H1 (cell line): ENCODE results near the gene RASSF3. TPM values are rescaled to one million over a fixed set of nuclear protein-coding genes. Genes with fewer than 3 reads are reported as not detected.

Experiments used
- ASH2L ChIP-seq: fragments of 200-600, 300-600 bp; sonication (generic); IDR thresholded peaks from one replicate; pipeline ENCODE4 v1.7.1; 2017; ENCODE audit warnings: low read length
- KDM4A ChIP-seq: IDR thresholded peaks from one replicate; pipeline ENCODE4 v1.7.1; 2012; ENCODE audit warnings: low read depth, mild to moderate bottlenecking, moderate library complexity, low read length, inconsistent platforms; ENCODE audit not compliant: severe bottlenecking
- RXRA ChIP-seq: IDR thresholded peaks from 2 replicates; pipeline ENCODE4 v1.6.1; 2011; ENCODE audit warnings: low read depth, mild to moderate bottlenecking, low read length, moderate library complexity; ENCODE audit not compliant: insufficient read depth
- SRF ChIP-seq: IDR thresholded peaks from 2 replicates; pipeline ENCODE4 v1.6.1; 2011; ENCODE audit warnings: mild to moderate bottlenecking, low read depth, low read length, moderate library complexity
- polyA plus RNA-seq, 7 experiments: library from polyadenylated mRNA; depleted of rRNA in 3 of 7; stranded (reverse) in 5 of 7; unstranded in 2 of 7; fragments of >200 nt in 5 of 7; fragments of 200-250 nt in 2 of 7; gene quantifications; 1 replicate in 5 of 7; 2 replicates in 1 of 7; 4 replicates in 1 of 7; pipeline versions ENCODE4 v1.2.1 to v1.2.3, GENCODE V29; 2011 to 2013; ENCODE audit warnings: missing spikeins in 2 of 7, mixed read lengths in 2 of 7
- total RNA-seq: library from RNA; stranded (reverse); fragmentation: NEBNext Ultra II Directional; extraction: Animal tissue kit (Norgen Biotek cat#: 25700); gene quantifications from 2 replicates; pipeline ENCODE4 v1.2.1, GENCODE V29; 2021

RASSF3 gene
- total and polyA plus RNA-seq, 2 of the 8 experiments (the other 6 are each of a cell fraction or from before 2014, with no cell fraction given) = 19.1 to 64.3 TPM

GRCh38 chr12:64672925-64673409, 62.7 kb downstream of the RASSF3 start (continued):
- no peak for TF ChIP-seq SRF
- TF ChIP-seq ASH2L = no peak
- no peak for TF ChIP-seq KDM4A
- TF ChIP-seq RXRA = no peak
